Omental fat pad (tissue), 4 donors: Measurements from ENCODE around the gene CFAP298. TPM values are rescaled to one million over a fixed set of nuclear protein-coding genes. Genes with fewer than 3 reads are reported as not detected.

Experiments used
- ATAC-seq: fragments of 150-250 bp; one replicate; pipeline ENCODE4 v1.9.1; 2016; ENCODE audit warnings: mild to moderate bottlenecking, moderate library complexity; ENCODE audit not compliant: low FRiP score
- DNase-seq: peaks from one replicate; pipeline ENCODE4 v3.0.0-alpha.2; 2019; ENCODE audit warnings: low spot score
- CTCF ChIP-seq, 3 donors: fragments of 450-650 bp; IDR thresholded peaks; one replicate each; pipeline ENCODE4 v1.5.1; 2016 to 2017; ENCODE audit warnings: antibody characterized with exemption in 3 of 3, mild to moderate bottlenecking in 3 of 3, moderate library complexity in 2 of 3
- total RNA-seq, 4 donors: library from RNA; depleted of rRNA; stranded (reverse); fragments of >200 nt; gene quantifications; one replicate each; pipeline ENCODE4 v1.1.0, GENCODE V29; 2016

CFAP298 gene
- total RNA-seq, 4 donors from 2014 or later, result 18.5 to 25.1 (median 22.1) TPM

- DNase-seq, result no peak
- ATAC-seq, result no peak
- no peak for TF ChIP-seq CTCF (IDR thresholded peaks at IDR 0.05)
Observed at GRCh38 chr21:32608851-32609250, 3.3 kb downstream of the CFAP298 start.

- no peak for ATAC-seq
- TF ChIP-seq CTCF (IDR thresholded peaks at IDR 0.05), result no peak
- DNase-seq, result no peak
Observed at GRCh38 chr21:32605469-32605868, 6.7 kb downstream of the CFAP298 start.

GRCh38 chr21:32604464-32604863, 7.7 kb downstream of the CFAP298 start:
- TF ChIP-seq CTCF (IDR thresholded peaks at IDR 0.05), result no peak
- DNase-seq (no peak), ATAC-seq (no peak)

GRCh38 chr21:32603131-32603530, 9.0 kb downstream of the CFAP298 start:
- no peak for DNase-seq
- no peak for TF ChIP-seq CTCF (IDR thresholded peaks at IDR 0.05)
- ATAC-seq, result no peak

- DNase-seq (no peak), ATAC-seq (no peak)
- no peak for TF ChIP-seq CTCF (IDR thresholded peaks at IDR 0.05)
Observed at GRCh38 chr21:32602099-32602498, 10.1 kb downstream of the CFAP298 start.

GRCh38 chr21:32599526-32599925, 12.7 kb downstream of the CFAP298 start:
- DNase-seq (no peak), ATAC-seq (no peak)
- TF ChIP-seq CTCF (IDR thresholded peaks at IDR 0.05), result no peak

- no peak for ATAC-seq
- no peak for DNase-seq
- TF ChIP-seq CTCF (IDR thresholded peaks at IDR 0.05), result no peak
Observed at GRCh38 chr21:32599091-32599490, 13.1 kb downstream of the CFAP298 start.
